ENCODE results near the gene KIF25.
"Not testable (repeated sequence)": the region's sequence is repeated elsewhere in the genome, so short reads cannot be mapped to it uniquely, and the experiment has no call there.

- TF ChIP-seq CTCF, POLR2A (IDR thresholded peaks at IDR 0.05): not testable (repeated sequence)
These were observed 79.9 kb downstream of the KIF25 start for GRCh38 chr6:168077401-168077800.

Data from heart left ventricle (tissue), 13 donors.